HG02840 (cell line): ENCODE results near the gene POMT1.

Experiments used
- ATAC-seq: cut with Tn5 transposase; IDR thresholded peaks from one replicate; pipeline ENCODE4 v1.9.1; 2021; ENCODE audit warnings: mild to moderate bottlenecking, moderate library complexity, moderate number of reproducible peaks; ENCODE audit not compliant: unreplicated experiment, low FRiP score

POMT1 gene

DNA sequence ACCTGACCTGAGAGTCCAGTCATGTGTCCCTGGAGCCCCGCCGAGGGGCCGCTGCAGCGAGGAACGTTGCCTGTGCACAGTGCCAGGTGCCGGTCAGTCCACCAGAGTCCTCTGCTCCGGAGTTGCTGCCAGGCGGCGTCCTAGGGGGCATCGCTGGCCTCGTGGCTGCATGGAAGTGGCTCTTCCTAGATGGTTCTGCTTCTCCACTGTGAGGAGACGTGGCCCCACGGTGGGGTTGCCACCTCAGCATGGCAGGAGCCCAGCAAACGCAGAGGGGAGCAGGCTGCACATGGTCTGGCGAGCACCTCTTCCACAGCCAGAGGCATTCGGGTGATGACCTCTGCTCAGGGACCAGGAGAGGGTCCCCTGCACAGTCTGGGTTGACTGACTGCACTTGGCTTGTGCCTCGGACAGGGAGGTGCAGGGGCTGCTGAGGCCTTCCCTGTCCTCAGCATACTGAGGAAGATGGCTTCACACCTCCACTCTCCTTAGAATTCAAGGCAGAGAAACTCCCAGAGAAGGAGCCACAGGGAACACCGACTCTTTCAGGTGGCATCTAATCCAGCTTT lies 25.9 kb upstream of the POMT1 start:
- ATAC-seq, result no peak

DNA sequence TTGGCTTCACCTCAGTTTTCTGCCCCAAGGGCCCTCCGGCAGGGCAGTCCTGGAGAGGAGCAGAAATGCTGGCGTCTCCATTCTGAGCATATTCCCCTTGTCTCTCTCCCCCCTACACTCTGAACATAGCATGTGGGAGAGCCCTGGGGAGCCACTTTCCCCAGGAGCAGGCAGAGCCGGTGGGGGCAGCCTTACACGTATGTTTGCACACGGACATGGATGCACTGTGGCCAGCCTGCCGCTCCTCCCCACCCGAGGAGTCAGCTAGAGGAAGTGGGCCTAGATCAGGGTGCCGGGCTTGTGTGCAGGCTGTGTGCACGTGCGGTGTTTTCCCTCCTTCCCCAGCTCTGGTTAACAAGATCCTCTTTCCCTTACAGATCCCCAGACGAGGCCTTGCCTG lies 25.4 kb upstream of the POMT1 start:
- ATAC-seq, result no peak

DNA sequence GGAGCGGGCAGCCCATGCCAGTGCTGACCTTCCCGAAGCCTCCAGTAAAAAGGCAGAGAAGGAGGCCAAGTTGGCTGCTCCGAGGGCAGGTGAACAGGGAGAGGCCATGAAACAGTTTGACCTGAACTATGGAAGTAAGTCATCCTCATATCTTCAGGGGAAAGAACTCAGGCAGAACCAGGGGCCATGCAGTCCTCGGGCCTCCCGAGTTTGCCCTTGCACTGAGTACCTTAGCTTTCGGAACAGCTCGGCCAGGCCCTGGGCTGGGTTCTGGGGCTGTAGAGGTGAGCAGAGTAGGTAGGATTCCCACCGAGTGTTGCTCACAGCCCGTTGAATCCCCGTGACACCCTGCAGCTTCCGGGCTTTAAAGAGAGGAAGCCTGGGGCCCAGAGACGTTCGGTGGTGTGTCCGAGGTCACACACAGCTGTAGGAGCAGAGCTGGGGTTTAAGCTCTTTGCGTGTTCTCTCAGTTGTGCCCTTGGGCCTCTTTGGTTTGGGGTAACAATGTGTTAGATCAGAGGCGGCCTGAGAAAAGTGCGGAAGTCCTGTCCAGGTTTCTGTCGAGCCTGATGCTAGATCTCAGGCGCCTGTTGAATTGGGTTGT lies 24.8 kb upstream of the POMT1 start:
- no peak for ATAC-seq

DNA sequence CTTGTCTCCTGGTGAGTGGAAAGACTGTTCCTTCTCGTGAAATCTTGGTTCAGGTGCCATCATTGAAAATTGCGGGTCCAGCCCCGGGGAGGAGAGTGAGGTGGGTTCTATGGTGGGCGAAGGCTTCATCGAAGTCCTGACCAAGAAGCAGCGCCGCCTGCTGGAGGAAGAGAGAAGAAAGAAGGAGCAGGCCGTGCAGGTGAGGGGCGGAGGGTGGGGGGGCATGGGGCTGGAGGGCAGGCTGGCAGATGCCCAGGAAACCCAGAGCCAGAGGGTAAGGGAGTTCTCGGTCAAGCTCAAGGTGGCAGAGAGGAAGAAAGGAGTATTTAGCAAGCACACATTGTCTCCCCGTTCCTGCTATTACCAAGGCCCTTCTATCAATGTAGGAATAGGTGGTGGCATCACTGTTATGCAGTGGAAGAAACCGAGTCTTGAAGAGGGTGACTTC lies 24.3 kb upstream of the POMT1 start:
- no peak for ATAC-seq

DNA sequence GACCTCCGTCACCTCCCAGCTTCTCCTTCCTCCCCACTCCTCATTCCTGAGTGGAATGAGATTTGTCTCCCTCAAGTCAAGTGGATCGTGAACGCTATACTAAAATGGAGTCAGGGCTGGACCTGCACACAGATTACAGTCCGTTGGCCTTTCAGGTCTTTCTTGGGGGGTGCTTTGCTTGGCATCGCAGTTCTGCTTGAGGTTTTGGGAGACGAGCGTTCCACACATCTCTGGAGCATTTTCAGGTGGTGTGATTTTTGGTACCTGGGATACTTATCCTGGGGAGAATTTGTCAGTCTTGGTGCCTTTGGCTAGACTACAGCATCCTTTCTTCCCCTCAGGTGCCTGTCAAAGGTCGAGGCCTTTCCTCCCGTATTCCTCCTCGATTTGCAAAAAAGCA lies 23.8 kb upstream of the POMT1 start:
- no peak for ATAC-seq

DNA sequence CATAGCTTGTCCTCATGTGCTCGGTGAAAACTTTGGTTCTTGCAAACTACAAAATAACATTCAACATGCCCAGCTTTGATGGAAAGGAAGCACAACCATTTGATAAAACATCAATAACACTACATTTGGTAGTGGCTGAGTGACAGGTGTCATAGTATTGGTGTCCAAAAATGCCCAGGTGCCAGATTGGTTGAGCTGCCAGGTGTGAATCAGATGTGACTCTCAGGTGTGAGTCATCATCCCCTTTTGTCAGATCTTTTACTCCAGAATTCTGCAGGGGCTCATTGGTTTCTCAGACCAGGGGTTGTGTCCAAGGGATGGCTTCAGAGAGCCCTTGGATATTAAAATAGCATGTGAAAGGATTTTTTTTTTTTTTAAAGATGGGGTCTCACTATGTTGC lies 22.5 kb upstream of the POMT1 start:
- ATAC-seq, result no peak

DNA sequence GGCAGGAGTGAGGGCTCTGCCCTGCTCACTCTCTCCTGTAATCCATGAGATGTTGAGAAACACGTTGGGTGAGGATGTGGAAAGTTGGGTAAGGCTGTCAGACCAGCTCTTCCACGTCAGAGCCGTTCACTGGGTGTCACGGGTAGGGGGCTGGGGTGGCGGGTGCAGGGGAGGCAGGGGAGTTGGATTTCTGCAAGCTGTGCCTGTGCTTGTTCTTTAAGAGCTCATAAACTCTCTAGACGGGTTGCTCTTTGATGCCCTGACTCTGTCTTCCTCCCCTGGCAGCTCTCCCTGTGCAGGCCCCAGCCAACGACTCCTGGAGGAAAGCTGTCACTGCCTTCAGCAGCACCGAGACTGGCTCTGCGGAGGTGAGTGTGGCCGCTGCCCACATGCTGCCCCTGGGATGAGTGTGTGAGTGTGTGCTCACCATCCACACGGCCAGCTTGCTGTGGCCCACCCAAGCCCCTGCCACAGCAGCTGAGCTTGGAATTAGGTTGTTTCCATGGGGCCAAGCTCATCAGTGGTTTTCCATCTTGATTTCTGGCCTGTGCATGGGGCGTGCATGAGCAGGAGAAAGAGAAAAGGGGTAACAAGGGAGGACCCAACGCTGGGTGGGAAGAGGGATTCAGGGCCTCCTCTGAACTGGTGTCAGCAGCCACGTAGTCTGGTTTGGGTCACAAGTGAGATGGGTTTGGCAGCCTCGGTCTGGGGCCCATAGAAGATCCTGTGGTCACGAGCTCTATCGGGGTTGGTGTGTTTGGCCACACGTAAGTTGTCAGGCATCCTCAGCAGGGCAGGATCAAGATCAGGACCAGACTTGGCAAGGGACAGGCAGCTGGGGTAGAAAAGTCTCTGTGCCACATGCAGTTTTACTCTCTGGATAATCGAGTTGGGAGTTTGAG lies 21.0 kb upstream of the POMT1 start:
- no peak for ATAC-seq

DNA sequence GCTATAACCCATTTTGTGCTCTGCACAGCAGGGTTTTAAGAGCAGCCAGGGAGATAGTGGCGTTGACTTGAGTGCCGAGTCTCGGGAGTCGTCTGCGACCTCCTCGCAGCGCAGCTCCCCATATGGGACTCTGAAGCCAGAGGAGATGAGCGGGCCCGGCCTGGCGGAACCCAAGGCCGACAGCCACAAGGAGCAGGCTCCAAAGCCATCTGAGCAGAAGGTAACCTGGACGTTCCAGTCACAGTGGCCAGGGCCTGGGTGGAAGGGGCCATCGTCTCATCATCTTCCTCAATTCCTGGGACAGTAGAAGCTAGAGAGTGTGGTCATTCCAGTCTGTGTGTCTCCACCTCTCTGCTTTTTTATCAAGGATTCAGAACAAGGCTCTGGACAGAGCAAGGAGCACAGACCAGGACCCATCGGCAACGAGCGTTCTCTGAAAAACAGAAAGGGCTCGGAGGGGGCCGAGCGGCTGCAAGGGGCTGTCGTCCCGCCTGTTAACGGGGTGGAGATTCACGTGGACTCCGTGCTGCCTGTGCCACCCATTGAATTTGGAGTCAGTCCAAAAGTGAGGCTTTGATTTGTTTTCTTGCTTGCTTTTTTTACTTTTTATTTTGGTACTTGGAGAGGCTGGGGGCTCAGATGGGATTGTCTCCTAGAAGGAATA lies 20.2 kb upstream of the POMT1 start:
- no peak for ATAC-seq

DNA sequence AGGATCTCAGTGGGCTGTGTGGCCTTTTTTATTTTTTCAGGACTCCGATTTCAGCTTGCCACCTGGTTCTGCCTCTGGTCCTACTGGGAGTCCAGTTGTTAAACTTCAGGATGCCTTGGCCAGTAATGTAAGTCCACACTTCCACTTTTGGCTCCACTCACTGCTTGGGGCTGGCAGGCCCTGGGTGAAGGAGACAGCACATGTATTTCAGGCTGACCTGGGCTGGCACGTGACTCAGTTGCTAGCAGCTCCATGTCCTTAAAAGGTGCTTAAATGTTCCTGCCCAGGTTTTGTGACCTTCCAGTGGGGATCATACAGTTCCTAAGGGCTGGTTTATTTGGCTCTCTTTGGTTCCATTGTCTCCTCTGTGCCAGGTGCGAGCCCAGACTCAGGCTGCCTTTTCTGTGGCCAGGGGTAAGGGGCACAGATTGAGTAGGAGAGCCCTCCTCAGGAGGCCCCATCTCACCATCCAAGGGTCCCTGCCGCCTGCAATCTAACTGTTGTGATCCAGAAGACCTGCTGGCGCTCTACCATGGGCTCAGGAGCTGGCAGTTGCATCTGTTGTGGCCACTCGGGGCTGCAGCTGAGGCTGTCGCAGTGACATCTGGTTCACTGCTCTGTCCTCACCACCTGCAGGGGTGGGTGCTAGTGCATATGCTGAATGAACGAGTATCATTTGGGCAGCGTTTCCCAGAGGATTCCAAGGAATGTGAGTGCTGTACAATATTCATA lies 19.2 kb upstream of the POMT1 start:
- no peak for ATAC-seq

DNA sequence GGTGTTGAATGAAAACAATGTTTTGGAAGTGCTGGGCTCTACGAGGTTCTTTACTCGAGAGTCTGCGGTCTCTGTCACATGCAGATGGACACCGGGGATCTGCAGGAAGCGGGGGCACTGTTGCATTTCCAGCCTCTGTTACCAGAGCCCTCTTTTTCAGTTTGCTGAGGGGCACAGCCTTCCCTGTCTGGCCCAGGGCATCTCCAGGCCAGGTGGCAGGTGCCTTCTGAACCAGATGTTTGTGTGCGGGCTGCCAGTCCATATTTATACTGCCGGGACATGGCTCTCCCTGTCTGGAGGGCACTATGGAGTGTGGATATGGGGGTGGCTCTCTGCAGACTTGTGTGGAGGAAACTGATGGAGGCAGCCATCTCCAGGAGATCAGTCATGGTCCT lies 18.7 kb upstream of the POMT1 start:
- no peak for ATAC-seq

DNA sequence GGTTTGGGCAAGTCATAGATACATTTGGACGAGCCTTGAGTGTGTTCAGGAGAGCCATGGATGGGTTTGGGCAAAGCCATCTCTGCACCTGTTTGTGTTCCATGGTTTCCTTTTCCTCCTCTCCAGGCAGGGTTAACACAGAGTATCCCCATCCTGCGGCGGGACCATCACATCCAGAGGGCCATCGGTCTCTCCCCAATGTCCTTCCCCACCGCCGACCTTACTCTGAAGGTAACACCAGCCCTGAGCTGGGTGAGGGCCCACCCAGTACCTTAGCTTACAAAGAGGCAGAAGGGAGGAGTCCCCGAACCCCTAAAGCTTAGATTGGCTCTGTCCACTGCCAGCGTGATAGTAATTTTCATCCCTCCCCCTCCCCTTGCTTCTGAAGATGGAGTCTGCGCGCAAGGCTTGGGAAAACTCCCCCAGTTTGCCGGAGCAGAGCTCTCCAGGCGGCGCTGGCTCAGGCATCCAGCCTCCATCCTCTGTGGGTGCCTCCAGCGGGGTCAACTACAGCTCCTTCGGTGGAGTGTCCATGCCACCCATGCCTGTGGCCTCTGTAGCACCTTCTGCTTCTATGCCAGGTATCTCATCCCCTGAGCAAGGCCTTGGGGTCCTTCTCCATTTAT lies 18.0 kb upstream of the POMT1 start:
- no peak for ATAC-seq

DNA sequence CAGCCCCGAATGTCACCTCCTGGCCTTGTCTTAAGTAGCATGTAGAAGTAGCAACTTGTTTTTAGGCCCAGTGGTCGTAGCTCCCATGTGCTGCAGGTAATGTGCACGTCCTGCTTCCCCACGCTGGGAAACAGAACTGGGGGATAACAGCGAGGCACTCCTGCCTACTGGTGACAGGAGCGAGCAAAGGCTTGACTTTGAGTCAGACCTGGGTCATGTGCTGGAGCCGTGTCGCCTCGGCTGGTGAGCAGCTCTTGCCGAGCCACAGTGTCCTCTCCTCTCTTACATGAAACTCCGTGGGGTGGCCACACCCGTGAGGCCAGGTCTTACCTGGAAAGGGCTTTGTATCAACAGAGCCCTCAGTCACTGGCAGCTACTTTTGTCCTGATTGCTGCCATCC lies 17.5 kb upstream of the POMT1 start:
- ATAC-seq, result no peak

DNA sequence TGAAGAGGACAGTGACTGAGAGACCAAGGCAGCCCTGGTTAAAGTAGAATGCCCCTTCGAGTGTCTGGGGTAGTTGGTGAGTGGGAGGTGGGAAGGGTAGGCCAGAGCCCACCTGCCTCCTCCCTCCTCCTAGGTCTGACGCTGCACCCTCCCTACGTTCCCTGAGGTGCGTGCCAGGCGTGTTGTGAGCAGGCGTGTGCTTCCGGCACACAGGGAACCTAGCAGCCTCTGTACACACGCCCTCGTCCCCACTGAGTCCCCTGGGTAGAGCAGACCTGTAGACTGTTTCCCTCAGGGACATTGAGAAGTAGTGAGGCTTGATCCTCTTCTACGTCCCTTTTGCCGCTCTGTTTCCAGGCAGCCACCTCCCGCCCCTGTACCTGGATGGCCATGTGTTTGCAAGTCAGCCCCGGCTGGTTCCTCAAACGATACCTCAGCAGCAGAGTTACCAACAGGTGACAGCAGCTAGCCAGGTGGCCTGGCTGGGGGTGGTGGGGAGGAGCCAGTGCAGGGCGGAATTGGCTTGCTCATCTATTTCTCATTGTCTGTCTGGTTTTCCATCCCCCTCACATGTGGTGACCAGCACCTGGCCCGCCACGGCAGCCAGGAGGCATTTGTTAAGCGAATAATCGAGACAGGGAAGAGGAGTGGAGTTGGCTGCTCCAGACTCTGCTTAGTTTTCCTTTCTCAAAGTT lies 16.8 kb upstream of the POMT1 start:
- no peak for ATAC-seq

DNA sequence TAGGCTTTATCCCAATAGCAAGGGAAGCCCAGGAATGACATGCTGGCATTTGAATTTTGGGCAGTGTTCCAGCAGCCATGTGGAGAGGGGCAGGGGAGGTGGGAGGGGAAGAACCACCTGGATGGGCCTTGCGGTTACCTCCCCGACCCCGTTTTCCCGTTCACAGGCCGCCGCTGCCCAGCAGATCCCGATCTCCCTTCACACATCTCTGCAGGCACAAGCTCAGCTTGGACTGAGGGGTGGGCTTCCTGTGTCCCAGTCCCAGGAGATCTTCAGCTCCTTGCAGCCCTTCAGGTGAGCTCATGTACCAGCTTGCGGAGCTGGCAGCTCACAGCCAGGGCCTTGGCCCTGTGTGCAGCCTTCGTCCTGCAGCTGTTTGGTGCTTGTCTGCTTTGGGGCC lies 15.7 kb upstream of the POMT1 start:
- no peak for ATAC-seq

DNA sequence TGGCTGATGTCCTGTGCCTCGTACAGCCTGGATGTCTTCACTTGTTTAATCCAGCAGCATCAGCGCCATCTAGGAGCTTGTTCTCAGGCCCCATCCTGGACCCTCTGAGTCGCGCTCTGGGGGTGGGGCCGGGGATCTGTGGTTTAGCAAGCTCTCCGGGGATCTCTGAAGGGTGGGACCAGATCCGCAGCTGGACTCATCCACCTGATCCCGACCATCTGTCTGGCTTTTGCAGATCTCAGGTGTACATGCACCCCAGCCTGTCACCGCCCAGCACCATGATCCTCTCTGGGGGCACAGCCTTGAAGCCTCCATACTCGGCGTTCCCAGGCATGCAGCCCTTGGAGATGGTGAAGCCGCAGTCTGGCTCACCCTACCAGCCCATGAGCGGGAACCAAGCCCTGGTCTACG lies 15.1 kb upstream of the POMT1 start:
- ATAC-seq, result no peak

DNA sequence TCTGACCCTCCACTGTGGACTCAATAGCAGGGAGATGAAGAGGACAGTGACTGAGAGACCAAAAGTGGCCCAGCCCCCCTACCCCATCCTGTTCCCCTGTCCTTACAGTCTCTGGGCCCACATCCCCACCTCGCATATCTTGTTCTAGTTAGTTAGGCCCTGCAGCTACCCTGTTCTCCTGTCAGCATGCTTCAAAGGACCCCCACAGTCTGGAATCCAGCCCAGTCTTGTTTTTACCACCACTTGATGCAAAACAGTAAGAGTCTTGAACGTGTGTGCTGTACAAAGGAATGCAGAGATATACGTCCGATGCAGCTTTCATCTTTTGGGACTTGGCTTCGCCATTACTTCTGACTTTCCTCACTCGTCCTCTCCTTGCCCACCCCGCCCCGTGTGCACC lies 12.2 kb upstream of the POMT1 start:
- no peak for ATAC-seq

DNA sequence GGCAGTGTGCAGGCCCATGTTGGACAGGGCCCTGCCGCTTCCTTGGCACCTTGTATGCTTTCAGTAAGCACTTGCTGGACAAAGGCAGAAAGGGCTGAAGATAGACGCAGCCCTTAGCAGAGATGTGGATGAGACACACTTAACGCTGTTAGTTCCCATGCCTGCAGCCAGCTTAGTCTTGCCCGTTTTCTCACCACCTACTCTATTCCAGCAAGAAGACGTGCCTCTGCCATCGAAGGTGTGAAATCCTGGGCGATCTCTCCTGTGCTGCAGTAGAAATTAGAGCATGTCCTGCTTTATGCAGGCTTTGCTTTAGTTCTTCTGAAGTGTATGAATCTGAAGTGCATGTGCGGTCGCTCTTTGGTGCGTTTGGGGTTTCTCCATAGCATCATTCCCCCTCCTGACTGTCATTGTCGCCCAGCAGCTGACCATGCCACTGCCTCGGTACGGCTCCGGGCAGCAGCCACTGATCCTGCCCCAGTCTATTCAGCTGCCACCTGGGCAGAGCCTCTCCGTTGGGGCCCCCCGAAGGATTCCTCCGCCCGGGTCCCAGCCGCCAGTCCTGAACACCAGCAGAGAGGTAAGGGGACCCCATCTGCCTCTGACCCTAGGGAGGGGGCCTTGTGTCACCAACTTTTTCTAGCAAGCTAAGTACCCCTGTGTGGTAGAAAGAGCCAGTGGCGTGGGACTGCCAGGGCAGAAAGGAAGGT lies 11.6 kb upstream of the POMT1 start:
- no peak for ATAC-seq

DNA sequence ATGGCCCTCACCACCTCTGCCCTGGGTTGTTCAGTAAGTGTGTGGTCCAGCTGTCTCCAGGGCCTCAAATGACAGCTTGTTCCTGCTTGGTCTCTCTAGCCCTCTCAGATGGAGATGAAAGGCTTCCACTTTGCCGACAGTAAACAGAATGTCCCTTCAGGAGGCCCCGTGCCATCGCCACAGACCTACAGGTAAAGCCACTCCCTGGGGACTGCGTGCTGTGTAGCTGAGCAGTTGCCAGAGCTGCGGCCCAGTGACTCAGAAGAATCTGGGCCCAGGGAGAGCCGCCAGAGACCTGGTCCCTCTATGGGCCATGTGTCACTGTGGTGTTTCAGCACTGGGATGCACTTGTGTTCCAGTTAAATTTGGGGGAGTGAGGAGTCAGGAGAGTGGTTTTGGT lies 10.6 kb upstream of the POMT1 start:
- no peak for ATAC-seq

DNA sequence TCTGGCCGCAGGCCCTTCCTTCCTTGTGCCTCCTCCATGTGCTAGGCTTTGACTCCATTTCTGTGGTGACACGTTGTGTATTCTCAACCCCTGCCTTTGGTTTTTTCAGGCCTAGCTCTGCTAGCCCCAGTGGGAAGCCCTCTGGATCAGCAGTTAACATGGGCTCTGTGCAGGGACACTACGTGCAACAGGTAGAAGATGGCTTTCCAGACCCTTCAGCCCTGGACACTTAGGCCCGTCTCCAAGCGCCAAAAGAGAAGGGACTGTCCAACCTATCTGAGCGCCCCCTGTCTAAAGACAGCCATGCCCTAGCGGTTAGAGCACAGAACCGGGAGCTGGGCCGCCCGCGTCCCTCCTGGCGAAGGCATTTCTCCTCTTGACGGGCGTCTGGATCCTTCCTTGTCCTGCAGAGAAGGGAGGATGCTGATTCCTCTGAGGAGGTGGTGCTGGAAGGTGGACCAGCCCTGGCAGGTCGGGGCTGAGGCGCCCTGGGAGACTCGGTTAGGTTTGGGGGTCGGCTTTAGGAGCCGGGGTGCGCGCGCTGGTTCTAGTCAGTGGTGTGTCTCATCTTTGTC lies 8.3 kb upstream of the POMT1 start:
- no peak for ATAC-seq
